ENCODE data around the gene KAT7. TPM values are rescaled to one million over a fixed set of nuclear protein-coding genes. Genes with fewer than 3 reads are reported as not detected.

KAT7 gene
- total and polyA plus RNA-seq, 10 of the 15 experiments (the other 5 are each of a cell fraction or from before 2014, with no cell fraction given), result 6.6 to 45.8 (median 26.3) TPM

DNA sequence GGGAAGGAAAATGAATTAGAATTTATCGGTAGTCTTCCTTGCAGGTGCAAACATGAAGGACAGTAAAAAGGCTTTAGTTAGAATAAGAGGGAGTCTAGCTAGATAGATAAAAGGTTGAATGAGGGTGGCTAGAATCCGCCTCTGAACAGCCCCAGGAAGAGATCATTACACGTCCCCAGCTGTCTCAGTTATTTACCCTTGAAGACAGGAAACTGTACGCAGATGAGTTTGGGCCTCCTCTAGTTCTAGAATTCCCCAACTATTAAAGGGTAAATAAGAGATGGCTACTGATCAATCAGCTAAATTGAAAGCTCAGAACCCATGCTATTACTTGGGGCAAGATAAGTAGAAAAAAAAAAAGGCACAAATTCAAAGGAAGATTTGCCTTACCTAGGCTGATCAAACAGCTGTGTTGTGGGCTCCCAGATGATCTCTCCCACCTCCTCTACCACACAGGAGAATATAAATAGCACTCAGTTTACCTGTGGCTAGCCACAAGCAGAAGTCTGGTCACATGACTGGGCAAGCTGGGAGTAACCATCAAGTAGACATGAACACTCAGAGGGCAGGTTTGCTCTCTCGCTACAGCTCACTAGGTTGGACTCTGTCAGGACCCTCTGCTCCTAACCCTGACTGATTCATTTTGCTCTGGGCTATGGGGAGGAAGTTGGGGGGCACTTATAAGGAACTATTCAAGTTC is 41.5 kb upstream of the KAT7 start (continued):
- TF ChIP-seq ATF2 (IDR thresholded peaks at IDR 0.05; ENCODE audit: low read length) (peak; percentile 95), ZBED1 (IDR thresholded peaks at IDR 0.05; ENCODE audit: borderline replicate concordance) (peak; percentile 86), SMAD1 (IDR thresholded peaks at IDR 0.05; ENCODE audit: low read depth, partially characterized antibody) (no peak), CBFB (IDR thresholded peaks at IDR 0.05; ENCODE audit: low read depth) (peak; percentile 96), NR2C1 (IDR thresholded peaks at IDR 0.05) (no peak), SUZ12 (IDR thresholded peaks at IDR 0.05; ENCODE audit: unreplicated experiment) (no peak), HCFC1 (IDR thresholded peaks at IDR 0.05; ENCODE audit: low read length) (no peak), PAX5 (IDR thresholded peaks at IDR 0.05; ENCODE audit: borderline replicate concordance, low read depth, low read length) (peak; percentile 83; the same call in 1 of the 2 replicates), ZBTB40 (IDR thresholded peaks at IDR 0.05; ENCODE audit: borderline replicate concordance) (no peak), RAD51 (IDR thresholded peaks at IDR 0.05) (peak; percentile 95), RAD21 (IDR thresholded peaks at IDR 0.05; ENCODE audit: insufficient read depth, low read depth, low read length) (no peak), GABPA (IDR thresholded peaks at IDR 0.05; ENCODE audit: low read depth) (no peak), NBN (IDR thresholded peaks at IDR 0.05) (0 out of 2 replicates have a peak, but pooled peaks have one; percentile 55), ELK1 (IDR thresholded peaks at IDR 0.05; ENCODE audit: low read depth, low read length) (no peak), NRF1 (conservative IDR thresholded peaks at IDR 0.05; ENCODE audit: low read depth, low read length) (no peak), ZZZ3 (IDR thresholded peaks at IDR 0.05; ENCODE audit: control insufficient read depth, insufficient read length, low read depth) (no peak)
- TF ChIP-seq, protein P1, sequence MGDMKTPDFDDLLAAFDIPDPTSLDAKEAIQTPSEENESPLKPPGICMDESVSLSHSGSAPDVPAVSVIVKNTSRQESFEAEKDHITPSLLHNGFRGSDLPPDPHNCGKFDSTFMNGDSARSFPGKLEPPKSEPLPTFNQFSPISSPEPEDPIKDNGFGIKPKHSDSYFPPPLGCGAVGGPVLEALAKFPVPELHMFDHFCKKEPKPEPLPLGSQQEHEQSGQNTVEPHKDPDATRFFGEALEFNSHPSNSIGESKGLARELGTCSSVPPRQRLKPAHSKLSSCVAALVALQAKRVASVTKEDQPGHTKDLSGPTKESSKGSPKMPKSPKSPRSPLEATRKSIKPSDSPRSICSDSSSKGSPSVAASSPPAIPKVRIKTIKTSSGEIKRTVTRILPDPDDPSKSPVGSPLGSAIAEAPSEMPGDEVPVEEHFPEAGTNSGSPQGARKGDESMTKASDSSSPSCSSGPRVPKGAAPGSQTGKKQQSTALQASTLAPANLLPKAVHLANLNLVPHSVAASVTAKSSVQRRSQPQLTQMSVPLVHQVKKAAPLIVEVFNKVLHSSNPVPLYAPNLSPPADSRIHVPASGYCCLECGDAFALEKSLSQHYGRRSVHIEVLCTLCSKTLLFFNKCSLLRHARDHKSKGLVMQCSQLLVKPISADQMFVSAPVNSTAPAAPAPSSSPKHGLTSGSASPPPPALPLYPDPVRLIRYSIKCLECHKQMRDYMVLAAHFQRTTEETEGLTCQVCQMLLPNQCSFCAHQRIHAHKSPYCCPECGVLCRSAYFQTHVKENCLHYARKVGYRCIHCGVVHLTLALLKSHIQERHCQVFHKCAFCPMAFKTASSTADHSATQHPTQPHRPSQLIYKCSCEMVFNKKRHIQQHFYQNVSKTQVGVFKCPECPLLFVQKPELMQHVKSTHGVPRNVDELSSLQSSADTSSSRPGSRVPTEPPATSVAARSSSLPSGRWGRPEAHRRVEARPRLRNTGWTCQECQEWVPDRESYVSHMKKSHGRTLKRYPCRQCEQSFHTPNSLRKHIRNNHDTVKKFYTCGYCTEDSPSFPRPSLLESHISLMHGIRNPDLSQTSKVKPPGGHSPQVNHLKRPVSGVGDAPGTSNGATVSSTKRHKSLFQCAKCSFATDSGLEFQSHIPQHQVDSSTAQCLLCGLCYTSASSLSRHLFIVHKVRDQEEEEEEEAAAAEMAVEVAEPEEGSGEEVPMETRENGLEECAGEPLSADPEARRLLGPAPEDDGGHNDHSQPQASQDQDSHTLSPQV (IDR thresholded peaks at IDR 0.05), result no peak

Data from GM12878 (cell line).